ENCODE measurements around the gene XPO6. TPM values are rescaled to one million over a fixed set of nuclear protein-coding genes. Genes with fewer than 3 reads are reported as not detected.

The XPO6 gene
- total RNA-seq, 1 experiment from 2014 or later, result 162 TPM

- DNase-seq (ENCODE audit: low read depth, low spot score) (no peak), ATAC-seq (no peak)
- Histone ChIP-seq H4K20me1 (ENCODE audit: insufficient read depth) (peaks cover 3% of the 10 kb centered on the region; the same call in 1 of the 2 replicates), H3K4me1 (ENCODE audit: control insufficient read depth in 1 of 2, insufficient read depth in 2 of 2, low read length in 2 of 2) (peaks cover 14 to 24% of the 10 kb centered on the region in 2 experiments), H3K79me2 (ENCODE audit: insufficient read depth, low read length) (peaks cover 83% of the 10 kb centered on the region), H3K27ac (ENCODE audit: low read depth, low read length) (no peak overlapping the region), H3K9me2 (ENCODE audit: insufficient read depth) (no peaks in the 10 kb centered on the region), H3K4me2 (ENCODE audit: low read length) (no peak overlapping the region), H3K27me3 (ENCODE audit: insufficient read depth, low read length) (no peaks in the 10 kb centered on the region), H3K9me3 (ENCODE audit: control insufficient read depth in 1 of 2, insufficient read depth in 1 of 2, low read depth in 1 of 2, low read length in 2 of 2) (no peaks in the 10 kb centered on the region), H2AFZ (ENCODE audit: low read depth, low read length, poor library complexity, severe bottlenecking) (no peak overlapping the region), H3K36me3 (ENCODE audit: control insufficient read depth in 1 of 2, insufficient read depth in 2 of 2, low read length in 2 of 2) (peaks cover 36 to 49% of the 10 kb centered on the region in 2 experiments), H3K9ac (ENCODE audit: low read length) (no peak overlapping the region), H3K4me3 (replicated peaks in 1 of 2; ENCODE audit: low read depth in 1 of 2, low read length in 2 of 2) (no peak overlapping the region)
- ChIA-PET RAD21 (ENCODE audit: low non-redundant PET in 1 of 2, low total read pairs in 2 of 2, uncharacterized antibody in 2 of 2, unreplicated experiment in 2 of 2) (no interaction called here), CTCF (no interaction called here), POLR2A (no interaction called here)
- no TSS peak for BruUV-seq (replicated peaks)
- intact Hi-C loops (cut with micrococcal nuclease), result no loop called here
- TF ChIP-seq ZFX (IDR thresholded peaks at IDR 0.05), result no peak
- TF ChIP-seq POLR2AphosphoS5 (IDR thresholded peaks at IDR 0.05; ENCODE audit: low read depth, low read length), result no peak
- no peak for TF ChIP-seq CEBPB (IDR thresholded peaks at IDR 0.05; ENCODE audit: low read depth)
- TF ChIP-seq EZH2phosphoT487 (IDR thresholded peaks at IDR 0.05; ENCODE audit: borderline replicate concordance), result no peak
- TF ChIP-seq EGR1 (IDR thresholded peaks at IDR 0.05; ENCODE audit: low read depth), result no peak
- TF ChIP-seq SP1 (IDR thresholded peaks at IDR 0.05; ENCODE audit: low read depth), result no peak
- no peak for TF ChIP-seq CTCF (IDR thresholded peaks at IDR 0.05 in 2 of 3, conservative IDR thresholded peaks at IDR 0.05 in 1 of 3; ENCODE audit: borderline replicate concordance in 1 of 3, insufficient read depth in 1 of 3, low read depth in 2 of 3, low read length in 2 of 3)
- TF ChIP-seq MAX (IDR thresholded peaks at IDR 0.05), result no peak
- TF ChIP-seq TCF7L2 (IDR thresholded peaks at IDR 0.05; ENCODE audit: borderline replicate concordance, extremely low read depth, insufficient read depth, insufficient read length), result no peak
- no peak for TF ChIP-seq ELF1 (IDR thresholded peaks at IDR 0.05; ENCODE audit: borderline replicate concordance, low read depth)
These were observed 3.6 kb downstream of the XPO6 start for GRCh38 chr16:28208131-28208530.

All from HCT116 (cell line).